Astrocyte (in vitro differentiated cells and primary cell): Measurements from ENCODE around the gene AMZ1.

Source experiments
- CTCF ChIP-seq: IDR thresholded peaks from 2 replicates; pipeline ENCODE4 v1.5.1; 2011; ENCODE audit warnings: low read depth, mild to moderate bottlenecking, inconsistent platforms, low read length, moderate library complexity; ENCODE audit not compliant: insufficient read depth
- EZH2 ChIP-seq: IDR thresholded peaks from 2 replicates; pipeline ENCODE4 v1.6.1; 2012; ENCODE audit warnings: mild to moderate bottlenecking, low read length, inconsistent platforms; ENCODE audit not compliant: insufficient read depth

GRCh38 chr7:2709553-2710285 lies 21.7 kb downstream of the AMZ1 start:
- TF ChIP-seq CTCF = peak; percentile 63
- no peak for TF ChIP-seq EZH2
